ENCODE results near the gene HSD17B10. TPM values are rescaled to one million over a fixed set of nuclear protein-coding genes. Genes with fewer than 3 reads are reported as not detected.

The HSD17B10 gene
- total RNA-seq, 1 donor from 2014 or later = 99.2 TPM

DNA sequence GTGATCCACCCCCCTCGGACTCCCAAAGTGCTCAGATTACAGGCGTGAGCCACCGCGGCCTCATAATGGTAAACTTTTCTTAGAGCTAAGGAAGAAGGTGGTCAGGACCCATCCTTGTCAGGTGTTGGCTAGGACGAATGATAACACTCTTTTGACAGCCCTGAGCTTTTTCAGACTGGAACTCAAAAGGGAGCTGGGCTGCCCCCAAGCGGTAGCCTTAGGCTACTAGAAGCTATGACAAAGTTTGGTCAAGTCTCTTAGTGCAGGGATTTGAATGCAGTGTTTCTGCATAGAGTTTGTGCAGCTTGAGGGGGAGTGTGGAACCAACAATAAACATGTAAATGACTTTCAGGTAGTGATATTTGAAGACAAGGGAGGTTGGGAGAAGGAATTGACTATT lies 11.8 kb upstream of the HSD17B10 start:
- no peak for DNase-seq (ENCODE audit: low read depth)

DNA sequence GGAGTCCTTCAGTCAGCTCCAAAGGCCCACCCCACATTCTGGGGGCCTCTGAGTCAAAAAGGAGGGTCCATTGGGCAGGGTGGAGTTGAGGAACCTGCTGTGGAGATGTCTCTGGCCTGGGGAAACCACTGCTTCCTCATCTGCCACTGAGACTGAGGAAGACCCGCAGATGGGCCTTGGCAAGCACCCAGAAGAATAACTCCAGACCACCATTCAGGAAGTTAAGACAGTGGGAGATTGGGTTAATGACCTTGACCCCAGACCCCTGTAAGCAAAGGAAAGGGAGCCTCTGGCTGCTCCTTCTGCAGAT lies 8.1 kb upstream of the HSD17B10 start:
- peak overlapping the region; percentile 62 for H3K4me3 ChIP-seq (ENCODE audit: low read depth, low read length)

More for the DNA sequence above, 11.8 kb upstream of the HSD17B10 start:
- TF ChIP-seq, protein P1, sequence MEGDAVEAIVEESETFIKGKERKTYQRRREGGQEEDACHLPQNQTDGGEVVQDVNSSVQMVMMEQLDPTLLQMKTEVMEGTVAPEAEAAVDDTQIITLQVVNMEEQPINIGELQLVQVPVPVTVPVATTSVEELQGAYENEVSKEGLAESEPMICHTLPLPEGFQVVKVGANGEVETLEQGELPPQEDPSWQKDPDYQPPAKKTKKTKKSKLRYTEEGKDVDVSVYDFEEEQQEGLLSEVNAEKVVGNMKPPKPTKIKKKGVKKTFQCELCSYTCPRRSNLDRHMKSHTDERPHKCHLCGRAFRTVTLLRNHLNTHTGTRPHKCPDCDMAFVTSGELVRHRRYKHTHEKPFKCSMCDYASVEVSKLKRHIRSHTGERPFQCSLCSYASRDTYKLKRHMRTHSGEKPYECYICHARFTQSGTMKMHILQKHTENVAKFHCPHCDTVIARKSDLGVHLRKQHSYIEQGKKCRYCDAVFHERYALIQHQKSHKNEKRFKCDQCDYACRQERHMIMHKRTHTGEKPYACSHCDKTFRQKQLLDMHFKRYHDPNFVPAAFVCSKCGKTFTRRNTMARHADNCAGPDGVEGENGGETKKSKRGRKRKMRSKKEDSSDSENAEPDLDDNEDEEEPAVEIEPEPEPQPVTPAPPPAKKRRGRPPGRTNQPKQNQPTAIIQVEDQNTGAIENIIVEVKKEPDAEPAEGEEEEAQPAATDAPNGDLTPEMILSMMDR (conservative IDR thresholded peaks at IDR 0.05; ENCODE audit: low read depth, low read length) = peak; percentile 68
- H3K4me3 ChIP-seq (ENCODE audit: low read depth, low read length) = no peak overlapping the region

DNA sequence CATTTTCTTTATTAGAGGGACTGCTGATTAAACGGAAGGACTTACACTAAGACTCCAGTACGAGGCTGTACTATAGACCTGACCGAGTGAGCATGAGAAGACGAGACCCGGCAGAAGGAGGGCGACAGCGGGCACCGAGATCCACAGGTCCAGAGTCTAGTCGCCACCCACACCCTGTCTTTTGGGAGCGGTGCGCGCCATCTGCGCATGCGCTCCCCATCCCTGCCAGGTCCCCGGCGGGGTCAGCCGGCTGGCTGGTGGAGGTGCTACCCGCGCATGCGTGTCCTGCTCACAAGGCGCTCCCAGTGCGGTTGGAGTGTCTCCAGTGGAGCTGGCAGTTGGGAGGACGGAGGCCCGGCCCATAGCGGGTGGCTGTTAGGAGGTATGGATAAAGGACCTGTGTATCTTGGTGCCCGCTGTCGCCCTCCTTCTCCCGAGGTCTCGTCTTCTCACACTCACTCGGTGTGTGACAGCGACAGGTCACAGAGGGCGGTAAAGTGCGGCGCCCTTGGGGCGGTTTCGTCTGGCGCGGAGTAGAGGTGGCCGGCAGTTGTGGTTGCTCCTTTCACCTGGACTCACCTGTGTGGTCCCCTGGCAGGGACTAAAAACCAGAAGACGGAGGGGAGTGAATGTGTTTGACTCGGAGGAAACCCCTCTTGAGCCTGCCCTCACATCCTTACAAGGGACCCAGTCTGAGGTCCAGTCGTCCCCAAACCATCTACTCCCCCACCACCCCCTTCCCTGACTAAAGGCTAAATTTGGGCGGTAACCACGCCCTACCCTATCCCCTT lies 7.6 kb upstream of the HSD17B10 start:
- no peak for DNase-seq (ENCODE audit: low read depth)
- TF ChIP-seq, protein P1 (conservative IDR thresholded peaks at IDR 0.05; ENCODE audit: low read depth, low read length) = no peak

More for the DNA sequence above, 8.1 kb upstream of the HSD17B10 start:
- no peak for DNase-seq (ENCODE audit: low read depth)
- TF ChIP-seq, protein P1 (conservative IDR thresholded peaks at IDR 0.05; ENCODE audit: low read depth, low read length) = no peak

DNA sequence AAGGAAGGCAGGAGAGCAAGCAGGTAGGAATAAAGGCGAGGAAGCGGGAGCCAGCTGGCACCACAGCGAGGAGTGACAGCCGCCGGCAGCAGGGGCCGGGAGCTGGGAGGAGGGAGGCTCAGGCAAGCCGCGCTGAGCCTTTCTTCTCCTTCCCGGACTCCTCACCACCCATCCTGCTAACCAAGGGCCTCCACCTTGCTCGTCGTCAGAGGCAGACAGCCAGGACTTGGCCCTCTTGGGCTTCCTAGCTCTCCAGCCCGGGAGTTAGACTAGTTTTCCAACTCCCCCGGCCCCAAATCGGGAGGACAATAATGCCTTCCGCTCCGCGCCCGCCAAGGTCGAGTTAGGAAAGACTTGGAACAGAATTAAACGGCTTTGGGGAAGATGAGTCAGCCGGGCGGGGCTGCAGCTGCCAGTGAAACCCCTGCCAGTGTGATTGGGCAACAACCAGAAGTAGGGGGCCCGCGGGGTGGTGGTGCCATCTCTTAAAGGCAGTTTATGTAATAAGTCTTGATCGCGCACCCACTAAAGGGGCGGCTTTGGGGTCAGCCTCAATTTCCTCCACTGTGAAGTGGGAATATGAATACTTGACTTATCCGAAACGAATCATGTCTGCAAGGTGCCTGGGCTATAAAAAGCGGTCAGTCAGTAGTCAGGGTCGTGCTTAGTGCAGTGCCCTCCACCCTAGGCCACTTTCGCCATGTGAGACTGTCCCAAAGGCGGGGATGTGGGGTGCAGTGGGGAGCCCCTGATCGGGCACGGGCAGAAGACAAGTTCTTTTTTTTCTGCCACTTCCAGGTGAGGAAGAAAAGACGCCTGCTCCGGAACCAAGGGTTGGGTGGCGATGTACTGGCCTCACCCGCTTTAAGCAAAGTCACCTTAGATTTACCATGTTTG lies 6.7 kb upstream of the HSD17B10 start:
- peak overlapping the region; percentile 62 for H3K4me3 ChIP-seq (ENCODE audit: low read depth, low read length)
- TF ChIP-seq, protein P1 (conservative IDR thresholded peaks at IDR 0.05; ENCODE audit: low read depth, low read length) = no peak
- no peak for DNase-seq (ENCODE audit: low read depth)

More for the DNA sequence above, 7.6 kb upstream of the HSD17B10 start:
- H3K4me3 ChIP-seq (ENCODE audit: low read depth, low read length) = peak overlapping the region; percentile 62

DNA sequence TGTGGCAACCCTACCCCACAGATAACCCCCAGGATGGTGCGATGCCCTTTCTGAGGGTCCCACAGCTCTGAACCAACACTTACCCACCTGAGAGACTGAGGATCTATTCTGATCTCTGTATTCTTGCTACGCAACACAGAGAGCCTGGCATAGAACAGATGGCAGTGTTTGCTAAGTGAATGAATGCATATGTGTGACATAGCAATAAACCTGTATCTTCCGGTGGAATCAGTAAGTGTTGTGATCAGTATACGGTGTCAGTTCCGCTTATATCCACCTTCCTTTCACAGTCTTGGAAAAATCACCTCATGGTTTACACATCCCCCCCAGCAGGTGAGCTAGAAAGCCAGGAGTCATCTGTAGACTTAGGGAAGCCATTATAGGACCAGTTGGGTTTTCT lies 5.9 kb upstream of the HSD17B10 start:
- TF ChIP-seq, protein P1 (conservative IDR thresholded peaks at IDR 0.05; ENCODE audit: low read depth, low read length) = no peak
- DNase-seq (ENCODE audit: low read depth) = no peak
- no peak overlapping the region for H3K4me3 ChIP-seq (ENCODE audit: low read depth, low read length)

DNA sequence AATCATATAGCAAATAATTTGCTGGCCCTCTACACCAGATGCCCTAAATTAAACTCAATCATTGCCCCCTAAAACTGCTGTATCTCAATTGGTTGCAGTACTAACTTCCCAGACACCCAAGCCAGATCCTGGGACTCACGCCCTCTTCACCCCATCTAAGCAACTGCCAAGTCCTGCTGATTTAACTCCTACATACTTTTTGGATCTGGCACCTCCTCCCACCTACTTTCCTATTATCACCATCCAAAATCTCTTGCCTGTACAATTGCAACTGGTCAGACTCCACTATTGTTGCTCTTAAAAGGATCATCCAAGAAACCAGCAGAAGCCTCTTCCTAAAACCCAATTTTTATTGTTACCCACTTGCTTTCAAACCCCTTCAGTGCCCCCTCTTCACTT lies 4.7 kb upstream of the HSD17B10 start:
- no peak for DNase-seq (ENCODE audit: low read depth)
- TF ChIP-seq, protein P1 (conservative IDR thresholded peaks at IDR 0.05; ENCODE audit: low read depth, low read length) = no peak

More for the DNA sequence above, 4.7 kb upstream of the HSD17B10 start:
- H3K4me3 ChIP-seq (ENCODE audit: low read depth, low read length) = no peak overlapping the region

All from epithelial cell of proximal tubule (primary cell).